Lung (tissue), 16 donors: ENCODE measurements around the gene ZNF169. TPM values are rescaled to one million over a fixed set of nuclear protein-coding genes. Genes with fewer than 3 reads are reported as not detected.

ENCODE experiments used
- ATAC-seq: fragments of 200-7000 bp; cut with Tn5 transposase; one replicate; pipeline ENCODE4 v1.9.1; 2020; ENCODE audit warnings: moderate number of reproducible peaks; ENCODE audit not compliant: insufficient read depth, low FRiP score
- DNase-seq, 3 donors: peaks; one replicate each; pipeline ENCODE4 v3.0.0-alpha.2; 2013 to 2017
- H3K27ac ChIP-seq, 2 donors: one replicate each; pipeline ENCODE4 v1.5.1; 2013; ENCODE audit warnings: mild to moderate bottlenecking in 2 of 2, moderate library complexity in 2 of 2, control low read depth in 1 of 2, inconsistent platforms in 1 of 2, low read depth in 1 of 2, low read length in 1 of 2
- H3K27me3 ChIP-seq, 3 donors: one replicate each; pipeline ENCODE4 v1.5.1; 2013; ENCODE audit warnings: low read length in 2 of 3; ENCODE audit not compliant: control insufficient read depth in 3 of 3, insufficient read depth in 3 of 3
- H3K36me3 ChIP-seq, 4 donors: one replicate each; pipeline ENCODE4 v1.5.1; 2013; ENCODE audit warnings: low read length in 4 of 4, mild to moderate bottlenecking in 1 of 4, moderate library complexity in 1 of 4; ENCODE audit not compliant: control insufficient read depth in 4 of 4, insufficient read depth in 4 of 4
- H3K4me1 ChIP-seq, 5 donors: one replicate each; pipeline ENCODE4 v1.5.1; 2013; ENCODE audit warnings: low read length in 5 of 5, mild to moderate bottlenecking in 2 of 5, moderate library complexity in 1 of 5; ENCODE audit not compliant: control insufficient read depth in 5 of 5, insufficient read depth in 5 of 5
- H3K4me3 ChIP-seq: one replicate; pipeline ENCODE4 v1.5.1; 2013; ENCODE audit warnings: mild to moderate bottlenecking, control low read depth, moderate library complexity
- H3K9ac ChIP-seq, 2 donors: one replicate each; pipeline ENCODE4 v1.5.1; 2013; ENCODE audit warnings: low read length in 2 of 2, control low read depth in 1 of 2; ENCODE audit not compliant: insufficient read depth in 1 of 2
- H3K9me3 ChIP-seq, 4 donors: one replicate each; pipeline ENCODE4 v1.5.1; 2013; ENCODE audit warnings: low read length in 3 of 4, mild to moderate bottlenecking in 1 of 4, moderate library complexity in 1 of 4; ENCODE audit not compliant: control insufficient read depth in 4 of 4, insufficient read depth in 3 of 4
- CTCF ChIP-seq: IDR thresholded peaks from 2 replicates; pipeline ENCODE4 v1.5.1; 2012; ENCODE audit warnings: mild to moderate bottlenecking; ENCODE audit errors: control extremely low read depth, extremely low read depth
- WGBS, 2 donors: extraction: QIAGEN DNeasy Blood & Tissue Kit; methylation state at CpG; one replicate each; pipeline ENCODE4 v1.1.7; 2013; 5-methylcytosine and 5-hydroxymethylcytosine counted together
- long read RNA-seq, 5 donors: transcript quantifications; one replicate each; lab custom pipeline, GENCODE V29; 2026
- polyA plus RNA-seq, 2 donors: library from polyadenylated mRNA; stranded (reverse); fragments of 200-250 nt; gene quantifications; one replicate each; pipeline ENCODE4 v1.2.1, GENCODE V29; 2013
- total RNA-seq, 2 donors: library from RNA; depleted of rRNA in 1 of 2; stranded (reverse); fragments of >200 nt in 1 of 2; gene quantifications; one replicate each; pipeline ENCODE4 v1.2.1, GENCODE V29; 2014 to 2021
- donor health status: control.
- donor health status: control.
- donor health status: Bipolar disorder and iron deficiency.
- donor health status: healthy.
- donor health status: DM: yes; HTN: yes; CAD: no.

ZNF169 gene
- total RNA-seq (1 to 10 TPM; 5.8 to 8.7 TPM), polyA plus RNA-seq (1 to 10 TPM; 2.3 to 3.9 TPM)
- long read RNA-seq, donor 1, partial matches to known transcripts: 0 of 1 reads
- long read RNA-seq, donor 1, other reads (novel, unspliced or antisense): 0 of 1 reads
- long read RNA-seq, donor 2, partial matches to known transcripts: 0 of 1 reads
- long read RNA-seq, donor 2, other reads (novel, unspliced or antisense): 0 of 1 reads
- long read RNA-seq, donor 3: 0 reads
- long read RNA-seq, donor 4, partial matches to known transcripts: 0 of 1 reads
- long read RNA-seq, donor 4, other reads (novel, unspliced or antisense): 0 of 1 reads
- long read RNA-seq, donor 5: 0 reads

GRCh38 chr9:94259077-94259862 is at the start of gene ZNF169:
Gene ZNF169, plus strand, starts transcription at chr9:94259298. Its CDS starts 19,515 bp downstream, at chr9:94278813.
- Histone ChIP-seq H3K9me3 (no peaks in the 10 kb centered on the region), H3K4me1 (peaks cover 0 to 7% (median 0%) of the 10 kb centered on the region in 5 donors), H3K9ac (peak within 1 kb of the TSS; percentile 72 to 75), H3K4me3 (peak within 1 kb of the TSS; percentile 97), H3K36me3 (no peaks in the 10 kb centered on the region), H3K27me3 (peaks cover 0 to 4% (median 3%) of the 10 kb centered on the region in 3 donors), H3K27ac (peak within 1 kb of the TSS in 1 of 2 donors; percentile 87)
- no peak for TF ChIP-seq CTCF
- 0 to 2% methylated on average over 49 to 50 of the region's 50 CpGs for WGBS, 2 donors
- DNase-seq (peak; percentile 87 to 90 (median 88)), ATAC-seq (peak; percentile 100)

- Histone ChIP-seq H3K27ac (no peak overlapping the region), H3K9ac (no peak overlapping the region), H3K27me3 (no peaks in the 10 kb centered on the region), H3K9me3 (no peaks in the 10 kb centered on the region), H3K36me3 (no peaks in the 10 kb centered on the region), H3K4me1 (no peaks in the 10 kb centered on the region), H3K4me3 (no peak overlapping the region)
- no peak for TF ChIP-seq CTCF
- DNase-seq: no peak
- ATAC-seq: no peak
- WGBS, 2 donors: 78 to 85% methylated on average over 5 of the region's 5 CpGs
These were observed 48.2 kb upstream of the ZNF169 start for GRCh38 chr9:94210616-94211603.

DNA sequence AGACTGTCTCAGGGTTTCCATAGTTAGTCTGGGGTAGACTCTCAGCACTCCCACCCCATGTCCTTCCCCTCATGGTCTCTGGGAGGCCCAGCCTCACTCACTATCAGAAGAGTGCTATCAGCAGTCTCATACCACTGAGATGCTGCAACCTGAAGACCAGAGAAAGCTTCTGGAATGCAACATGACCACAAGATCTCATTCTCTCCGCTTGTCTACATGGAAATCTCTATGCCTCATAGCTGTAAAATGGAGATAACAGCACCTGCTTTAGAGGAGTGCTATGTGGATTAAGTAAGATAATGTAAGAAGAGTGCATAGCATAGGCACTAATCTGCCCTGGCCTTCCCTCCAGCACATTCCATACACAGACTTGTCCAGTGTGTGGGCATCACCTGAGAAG is 47.0 kb upstream of the ZNF169 start:
- WGBS, 2 donors: 90 to 97% methylated on average over 1 of the region's 1 CpG
- no peak for DNase-seq
- Histone ChIP-seq H3K4me3 (no peak overlapping the region), H3K36me3 (no peaks in the 10 kb centered on the region), H3K9me3 (peaks cover 0 to 3% (median 0%) of the 10 kb centered on the region in 4 donors), H3K4me1 (no peaks in the 10 kb centered on the region), H3K27me3 (no peaks in the 10 kb centered on the region), H3K27ac (no peak overlapping the region), H3K9ac (no peak overlapping the region)
- TF ChIP-seq CTCF: no peak
- no peak for ATAC-seq
